Esophagus squamous epithelium (tissue), 4 donors: ENCODE results near the gene ZNF426.
"Not testable (repeated sequence)": the region's sequence is repeated elsewhere in the genome, so short reads cannot be mapped to it uniquely, and the experiment has no call there.

Source experiments
- POLR2A ChIP-seq, 4 donors: fragments of 450-650 bp; IDR thresholded peaks; one replicate each; pipeline ENCODE4 v1.6.1; 2017; ENCODE audit warnings: antibody characterized with exemption in 4 of 4, mild to moderate bottlenecking in 4 of 4, moderate library complexity in 3 of 4
- TF ChIP-seq, protein P1 (sequence below), 6 experiments: fragments of 450-650 bp in 4 of 6; fragments of 200-600 bp in 2 of 6; sonication (generic) in 2 of 6; IDR thresholded peaks; one replicate each; pipeline ENCODE4 v1.5.1; 2016 to 2019; ENCODE audit warnings: antibody characterized with exemption in 6 of 6, mild to moderate bottlenecking in 4 of 6, moderate library complexity in 4 of 6

DNA sequence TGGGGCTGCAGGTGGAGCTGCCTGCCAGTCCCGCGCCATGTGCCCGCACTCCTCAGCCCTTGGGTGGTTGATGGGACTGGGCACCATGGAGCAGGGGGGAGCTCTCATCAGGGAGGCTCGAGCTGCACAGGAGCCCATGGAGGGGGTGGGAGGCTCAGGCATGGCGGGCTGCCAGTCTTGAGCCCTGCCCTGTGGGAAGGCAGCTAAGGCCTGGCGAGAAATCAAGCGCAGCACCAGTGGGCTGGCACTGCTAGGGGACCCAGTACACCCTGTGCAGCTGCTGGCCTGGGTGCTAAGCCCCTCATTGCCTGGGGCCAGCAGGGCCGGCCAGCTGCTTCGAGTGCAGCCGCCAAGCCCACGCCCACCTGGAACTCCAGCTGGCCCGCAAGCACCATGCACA lies 2.8 kb upstream of the ZNF426 start:
- TF ChIP-seq, protein P1, sequence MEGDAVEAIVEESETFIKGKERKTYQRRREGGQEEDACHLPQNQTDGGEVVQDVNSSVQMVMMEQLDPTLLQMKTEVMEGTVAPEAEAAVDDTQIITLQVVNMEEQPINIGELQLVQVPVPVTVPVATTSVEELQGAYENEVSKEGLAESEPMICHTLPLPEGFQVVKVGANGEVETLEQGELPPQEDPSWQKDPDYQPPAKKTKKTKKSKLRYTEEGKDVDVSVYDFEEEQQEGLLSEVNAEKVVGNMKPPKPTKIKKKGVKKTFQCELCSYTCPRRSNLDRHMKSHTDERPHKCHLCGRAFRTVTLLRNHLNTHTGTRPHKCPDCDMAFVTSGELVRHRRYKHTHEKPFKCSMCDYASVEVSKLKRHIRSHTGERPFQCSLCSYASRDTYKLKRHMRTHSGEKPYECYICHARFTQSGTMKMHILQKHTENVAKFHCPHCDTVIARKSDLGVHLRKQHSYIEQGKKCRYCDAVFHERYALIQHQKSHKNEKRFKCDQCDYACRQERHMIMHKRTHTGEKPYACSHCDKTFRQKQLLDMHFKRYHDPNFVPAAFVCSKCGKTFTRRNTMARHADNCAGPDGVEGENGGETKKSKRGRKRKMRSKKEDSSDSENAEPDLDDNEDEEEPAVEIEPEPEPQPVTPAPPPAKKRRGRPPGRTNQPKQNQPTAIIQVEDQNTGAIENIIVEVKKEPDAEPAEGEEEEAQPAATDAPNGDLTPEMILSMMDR (IDR thresholded peaks at IDR 0.05), result not testable (repeated sequence)
- not testable (repeated sequence) for TF ChIP-seq POLR2A (IDR thresholded peaks at IDR 0.05)
